ENCODE measurements around the gene TTC34.
A peak's percentile ranks its signal among the peaks of the same experiment; 100 is the strongest.
"Not testable (repeated sequence)": the region's sequence is repeated elsewhere in the genome, so short reads cannot be mapped to it uniquely, and the experiment has no call there.

The TTC34 gene

DNA sequence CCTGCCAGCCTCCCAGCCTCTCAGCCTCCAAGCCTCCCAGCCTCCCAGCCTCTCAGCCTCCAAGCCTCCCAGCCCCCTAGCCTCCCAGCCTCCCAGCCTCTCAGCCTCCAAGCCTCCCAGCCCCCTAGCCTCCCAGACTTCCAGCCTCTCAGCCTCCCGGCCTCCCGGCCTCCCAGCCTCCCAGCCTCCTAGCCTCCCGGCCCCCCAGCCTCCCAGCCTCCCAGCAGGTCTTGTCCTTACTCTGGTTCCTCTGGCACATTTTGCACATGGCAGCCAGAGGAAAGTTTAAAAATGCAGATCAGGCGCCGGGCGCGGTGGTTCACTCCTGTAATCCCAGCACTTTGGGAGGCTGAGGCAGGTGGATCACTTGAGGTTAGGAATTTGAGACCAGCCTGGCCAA, 2.5 kb downstream of the TTC34 start:
- DNase-seq (ENCODE audit: low spot score) = not testable (repeated sequence)

DNA sequence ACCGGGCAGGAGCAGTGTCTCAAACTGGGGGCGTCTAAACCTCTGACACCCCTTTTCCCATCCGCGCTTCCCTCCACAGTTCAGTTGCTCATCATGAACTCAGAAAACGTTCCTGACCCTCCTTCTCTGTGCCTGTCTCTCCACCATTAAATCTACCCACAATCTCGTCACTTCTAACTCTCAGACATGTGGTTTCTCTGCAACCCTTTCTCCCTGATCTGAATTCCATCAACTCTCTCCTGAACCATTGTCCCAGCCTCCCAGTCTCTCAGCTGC, 3.8 kb downstream of the TTC34 start:
- DNase-seq (ENCODE audit: low spot score) = no peak

DNA sequence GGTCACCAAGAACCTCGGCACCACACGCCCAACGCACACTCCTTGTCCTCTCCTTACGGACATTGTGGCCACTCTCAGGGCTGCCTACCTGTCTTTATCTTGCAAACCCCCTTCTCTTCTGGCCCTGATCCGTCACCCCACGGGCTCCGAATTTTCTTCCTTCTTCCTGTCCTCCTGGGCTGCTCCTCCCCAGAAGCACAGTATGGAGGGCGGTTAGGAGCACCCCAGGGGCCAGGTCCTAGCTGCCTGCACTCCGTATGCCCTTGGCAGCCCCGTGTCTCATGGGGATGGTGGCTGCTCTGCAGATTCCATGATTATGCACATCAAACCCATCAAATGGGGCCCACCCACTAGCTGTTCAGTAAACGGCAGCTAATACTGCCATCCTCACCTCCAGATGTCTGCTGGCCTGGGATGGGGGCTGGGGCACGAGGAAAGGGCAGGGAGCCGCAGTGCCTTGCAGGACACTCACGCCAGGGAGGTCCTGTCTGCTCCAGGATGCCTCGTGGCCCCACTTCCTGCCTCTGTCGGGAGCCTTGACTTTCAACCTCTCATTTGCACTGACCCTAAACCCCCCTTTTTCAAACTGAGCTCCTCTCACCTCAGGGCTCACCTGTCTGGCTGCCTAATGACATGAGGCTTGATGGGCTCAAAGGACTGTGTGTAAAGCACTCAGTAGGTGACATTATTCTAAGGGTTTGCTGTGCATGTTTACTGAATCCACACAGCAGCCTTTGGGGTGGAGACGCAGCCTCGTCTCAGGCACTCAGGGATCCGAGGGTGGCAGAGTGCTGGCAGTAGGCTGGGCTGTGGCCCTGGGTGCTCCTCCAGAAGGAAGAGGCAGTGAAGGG, 4.4 kb downstream of the TTC34 start:
- no peak for DNase-seq (ENCODE audit: low spot score)

DNA sequence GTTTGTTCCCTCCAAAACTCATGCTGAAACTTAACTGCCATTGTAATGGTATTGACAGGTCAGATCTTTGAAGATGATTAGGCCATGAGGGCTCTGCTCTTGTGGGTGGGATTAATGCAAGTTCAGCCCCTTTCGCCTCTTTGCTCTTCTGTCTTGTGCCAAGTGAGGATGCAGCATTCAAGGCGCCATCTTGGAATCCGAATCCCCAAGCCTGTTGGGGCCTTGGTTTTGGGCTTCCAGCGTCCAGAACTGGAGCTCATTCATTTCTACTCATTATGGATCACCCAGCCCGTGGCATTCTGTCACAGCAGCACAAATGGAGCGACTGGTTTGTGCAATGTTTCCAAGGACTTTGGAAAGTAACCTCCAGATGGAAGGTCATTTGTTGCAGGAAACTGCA, 5.6 kb downstream of the TTC34 start:
- DNase-seq (ENCODE audit: low spot score) = no peak

DNA sequence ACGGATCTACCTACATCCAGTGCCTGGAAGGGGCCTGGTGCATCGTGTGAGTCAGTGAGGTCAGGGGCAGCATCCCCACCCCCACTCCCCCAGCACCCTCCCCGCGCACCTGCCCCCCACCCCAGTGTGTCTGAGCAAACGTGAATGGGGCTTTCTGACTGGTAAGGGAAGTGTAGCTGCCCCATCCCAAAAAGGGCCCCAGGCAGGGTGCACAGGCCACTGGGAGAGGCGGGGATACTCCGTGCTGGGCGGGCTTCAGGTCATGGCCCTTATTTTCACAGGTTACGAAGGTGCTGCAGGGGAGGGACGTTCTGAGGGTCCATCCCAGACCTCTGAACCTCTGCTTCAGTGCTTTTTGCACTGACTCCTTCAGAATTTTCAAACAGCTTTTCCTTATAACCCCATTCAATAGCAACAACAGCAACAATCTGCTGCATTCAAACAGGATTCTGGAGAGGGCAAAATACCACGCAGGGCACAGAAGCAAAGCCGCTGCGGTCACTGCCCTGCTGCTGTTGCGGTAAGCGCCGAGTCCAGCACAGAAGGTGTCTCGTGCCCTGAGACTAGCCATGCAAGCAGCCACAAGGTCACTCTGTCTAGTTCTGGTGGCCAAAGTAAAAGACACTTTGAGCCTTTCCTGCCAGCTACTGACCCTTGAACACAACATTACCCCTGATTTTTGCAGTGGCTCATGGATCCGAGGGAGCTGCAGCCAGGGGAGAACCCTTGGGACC, 10.3 kb downstream of the TTC34 start:
- DNase-seq (ENCODE audit: low spot score) = no peak

DNA sequence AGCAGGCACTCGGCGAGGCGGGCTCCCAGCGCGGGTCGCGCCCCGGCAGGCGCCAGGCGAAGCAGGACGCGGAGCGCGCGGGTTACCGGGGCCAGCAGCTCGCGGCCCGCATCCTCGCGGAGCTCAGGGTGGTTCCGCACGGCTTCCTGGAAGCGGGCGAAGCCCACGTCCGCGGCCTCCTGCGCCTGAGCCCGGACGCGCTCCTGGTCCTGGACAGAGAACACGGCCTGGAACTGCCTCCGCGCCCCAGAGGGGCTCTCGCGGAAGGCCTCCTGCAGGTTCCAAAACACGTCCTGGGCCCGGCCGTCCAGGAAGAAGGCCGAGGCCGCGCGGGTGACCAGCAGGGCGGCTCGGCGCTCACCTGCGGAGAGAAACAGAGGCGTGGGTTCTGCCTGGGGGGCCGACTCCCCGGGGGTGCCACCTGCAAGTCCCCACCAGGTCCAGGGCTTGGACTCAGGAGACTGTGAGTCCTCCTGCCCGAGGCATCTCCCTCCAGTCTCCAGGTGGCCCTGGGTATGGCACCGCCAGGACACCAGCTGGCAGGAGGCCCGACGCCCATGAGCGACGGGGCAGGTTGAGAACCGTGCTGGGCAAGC, 11.4 kb downstream of the TTC34 start:
- no peak for DNase-seq (ENCODE audit: low spot score)

DNA sequence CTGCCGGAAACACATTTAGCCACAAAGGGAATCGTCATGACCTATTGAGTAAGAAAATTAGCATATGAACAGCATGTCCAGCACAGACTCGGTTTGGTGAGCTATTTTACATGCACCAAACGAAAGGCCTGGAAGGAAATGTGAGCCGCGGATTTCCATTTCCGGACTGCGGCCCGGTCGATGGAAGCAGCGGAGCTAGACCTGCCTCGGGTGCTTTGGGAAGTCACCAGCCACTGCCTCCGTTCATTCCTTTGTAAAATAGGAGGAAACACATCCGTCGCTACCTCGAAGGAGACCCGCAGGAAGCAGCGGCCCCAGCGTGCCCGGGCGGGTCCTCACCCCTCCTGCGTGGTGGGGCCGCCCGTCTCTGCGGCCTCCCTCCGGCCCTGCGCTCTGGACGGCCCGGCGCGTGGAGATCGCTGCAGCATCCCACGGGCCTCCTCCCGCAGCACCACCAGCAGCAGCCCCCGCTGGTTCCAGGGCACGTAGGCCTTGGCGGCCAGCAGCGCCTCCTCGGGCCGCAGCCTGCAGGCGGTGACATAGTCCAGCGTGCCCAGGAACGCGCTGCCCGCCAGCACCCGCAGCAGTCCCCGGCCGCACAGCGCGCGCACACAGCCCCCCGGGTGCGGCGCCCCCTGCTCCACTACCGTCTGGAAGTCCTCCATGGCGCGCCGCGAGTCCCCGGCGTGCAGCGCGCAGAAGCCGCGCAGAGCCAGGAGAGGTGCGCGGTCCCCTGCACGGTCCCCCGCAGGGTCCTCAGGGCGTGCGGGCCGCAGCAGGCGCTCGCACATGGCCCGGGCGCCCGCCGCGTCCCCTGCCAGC, 12.1 kb downstream of the TTC34 start:
- no peak for DNase-seq (ENCODE audit: low spot score)

DNA sequence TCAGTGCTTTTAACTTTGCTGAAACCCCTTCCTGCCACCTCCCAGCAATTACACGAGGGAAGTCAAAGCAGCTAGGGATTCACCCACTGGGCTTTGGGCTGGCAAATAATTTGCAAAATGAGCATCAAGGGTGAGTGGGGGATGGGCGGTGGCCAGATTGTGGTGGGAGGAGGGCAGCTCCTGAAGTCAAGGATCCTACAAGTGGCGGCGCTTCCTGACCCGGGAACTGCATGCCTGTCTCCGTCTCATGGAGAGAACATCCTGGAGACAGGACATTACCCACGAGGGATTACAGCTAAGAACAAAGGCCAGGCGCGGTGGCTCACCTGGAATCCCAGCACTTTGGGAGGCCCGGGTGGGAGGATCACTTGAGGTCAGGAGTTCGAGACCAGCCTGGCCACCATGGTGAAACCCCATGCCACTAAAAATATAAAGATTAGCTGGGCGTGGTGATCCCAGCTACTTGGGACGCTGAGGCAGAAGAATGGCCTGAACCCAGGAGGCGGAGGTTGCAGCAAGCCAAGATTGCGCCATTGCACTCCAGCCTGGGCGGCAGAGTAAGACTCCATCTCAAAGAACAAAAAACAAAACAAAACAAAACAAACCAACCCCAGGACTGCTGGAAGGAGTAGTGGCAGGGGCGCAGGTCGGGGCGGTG, 12.9 kb downstream of the TTC34 start:
- DNase-seq (ENCODE audit: low spot score) = no peak

DNA sequence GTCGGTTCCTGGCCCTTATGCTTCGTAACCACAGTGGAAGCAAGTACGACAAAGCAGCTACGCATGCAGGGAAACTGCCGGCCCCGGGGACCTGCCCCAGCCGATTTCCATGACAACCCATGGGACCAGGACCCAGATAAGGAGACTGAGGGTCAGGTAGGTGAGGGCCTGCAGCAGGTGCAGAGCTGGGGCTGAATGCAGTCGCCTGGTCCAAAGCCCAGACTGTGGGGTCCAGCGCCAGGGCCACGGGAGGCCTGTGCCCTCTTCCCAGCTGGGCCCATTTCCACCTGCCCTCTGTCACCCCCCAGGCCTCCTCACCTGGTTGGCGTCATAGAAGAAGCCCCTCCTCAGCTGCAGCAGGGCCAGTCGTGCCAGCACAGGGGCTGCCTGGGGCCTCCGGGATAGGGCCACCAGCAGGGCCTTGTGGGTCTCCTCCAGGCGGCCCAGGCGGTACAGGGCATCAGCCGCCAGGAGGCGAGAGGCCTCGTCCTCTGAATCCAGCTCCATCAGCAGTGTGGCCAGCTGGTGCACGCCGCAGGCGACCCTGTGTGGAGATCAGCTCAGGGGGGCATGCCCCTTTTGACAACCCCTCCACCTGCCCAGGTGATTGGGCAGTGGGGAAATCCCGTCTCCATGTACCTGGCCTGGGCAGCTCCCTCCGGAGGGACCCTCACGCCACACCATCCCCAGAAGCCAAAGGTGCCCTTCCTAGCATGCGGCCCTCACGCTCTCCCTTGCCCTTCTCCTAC, 14.2 kb downstream of the TTC34 start:
- DNase-seq (ENCODE audit: low spot score) = no peak

DNA sequence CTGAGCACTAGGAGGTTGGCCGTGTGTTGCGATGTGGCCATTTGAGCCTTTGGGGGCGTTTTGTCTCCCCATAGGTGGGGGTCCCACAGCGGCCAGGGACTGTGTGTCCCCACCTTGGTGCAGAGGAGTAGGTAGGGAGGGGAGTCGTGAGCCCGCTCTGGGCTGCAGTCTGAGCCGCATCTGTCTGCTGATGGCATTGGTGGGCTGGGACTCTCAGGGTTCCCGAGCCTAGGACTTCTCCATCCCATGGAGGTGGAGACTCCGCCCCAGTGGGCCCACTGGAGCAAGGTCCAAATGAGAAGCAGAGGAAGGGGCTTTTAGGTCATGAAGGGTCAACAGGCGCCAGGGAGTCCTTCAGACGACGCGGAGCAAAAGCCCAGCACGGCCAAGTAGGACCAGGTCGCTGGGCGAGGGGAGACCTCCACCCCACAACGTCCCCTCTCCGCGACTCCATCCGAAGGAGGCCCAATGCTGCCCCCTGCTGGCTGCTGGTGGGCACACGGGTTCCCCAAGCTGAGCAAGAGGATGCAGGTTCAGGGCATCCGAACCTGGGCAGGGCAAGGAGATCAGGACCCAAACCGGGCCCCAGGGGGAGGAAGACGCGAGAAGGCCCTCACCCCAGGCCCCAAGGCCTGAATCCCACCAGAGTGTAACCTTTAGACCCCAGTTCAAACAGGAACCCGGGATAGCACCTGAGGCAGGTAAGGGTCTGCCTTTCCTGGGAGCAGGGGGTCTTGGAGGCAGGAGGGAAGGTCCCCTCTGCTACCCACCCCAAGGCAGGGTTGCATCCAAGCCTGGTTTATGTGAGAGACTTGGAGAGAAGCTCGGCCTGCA, 14.9 kb downstream of the TTC34 start:
- DNase-seq (ENCODE audit: low spot score) = peak; percentile 74

DNA sequence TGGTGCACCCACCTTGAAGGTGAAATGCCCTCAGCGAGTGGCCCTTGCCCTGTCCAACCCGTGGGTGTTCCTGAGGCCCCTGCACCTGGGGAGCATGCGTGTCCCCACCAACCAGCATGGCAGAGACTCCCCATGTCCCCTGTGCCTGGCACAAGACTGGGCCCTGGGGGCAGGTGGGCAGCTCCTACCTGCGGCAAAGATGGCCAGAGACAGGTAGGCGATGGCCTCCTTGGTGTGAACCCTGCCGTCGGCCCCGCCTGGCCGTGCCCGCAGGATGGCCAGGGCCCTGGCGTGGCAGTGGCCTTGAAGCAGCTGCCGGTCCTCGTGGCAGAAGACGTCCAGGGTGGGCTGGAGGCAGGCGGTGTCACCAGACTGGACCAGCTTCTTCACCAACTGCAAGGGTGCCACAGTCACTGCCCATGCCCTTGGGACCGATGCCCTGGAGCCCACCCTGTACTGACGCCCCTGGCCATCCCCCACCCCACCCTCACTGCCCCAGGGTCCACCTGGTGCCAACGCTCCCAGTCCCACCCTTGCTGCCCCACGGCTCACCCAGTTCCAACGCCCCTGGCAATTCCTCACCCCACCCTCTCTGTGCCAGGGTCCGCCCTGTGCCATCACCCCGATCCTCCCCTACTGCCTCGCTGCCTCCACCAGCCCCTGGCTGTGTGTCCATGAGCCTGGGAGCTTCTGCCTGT, 15.7 kb downstream of the TTC34 start:
- DNase-seq (ENCODE audit: low spot score) = no peak

DNA sequence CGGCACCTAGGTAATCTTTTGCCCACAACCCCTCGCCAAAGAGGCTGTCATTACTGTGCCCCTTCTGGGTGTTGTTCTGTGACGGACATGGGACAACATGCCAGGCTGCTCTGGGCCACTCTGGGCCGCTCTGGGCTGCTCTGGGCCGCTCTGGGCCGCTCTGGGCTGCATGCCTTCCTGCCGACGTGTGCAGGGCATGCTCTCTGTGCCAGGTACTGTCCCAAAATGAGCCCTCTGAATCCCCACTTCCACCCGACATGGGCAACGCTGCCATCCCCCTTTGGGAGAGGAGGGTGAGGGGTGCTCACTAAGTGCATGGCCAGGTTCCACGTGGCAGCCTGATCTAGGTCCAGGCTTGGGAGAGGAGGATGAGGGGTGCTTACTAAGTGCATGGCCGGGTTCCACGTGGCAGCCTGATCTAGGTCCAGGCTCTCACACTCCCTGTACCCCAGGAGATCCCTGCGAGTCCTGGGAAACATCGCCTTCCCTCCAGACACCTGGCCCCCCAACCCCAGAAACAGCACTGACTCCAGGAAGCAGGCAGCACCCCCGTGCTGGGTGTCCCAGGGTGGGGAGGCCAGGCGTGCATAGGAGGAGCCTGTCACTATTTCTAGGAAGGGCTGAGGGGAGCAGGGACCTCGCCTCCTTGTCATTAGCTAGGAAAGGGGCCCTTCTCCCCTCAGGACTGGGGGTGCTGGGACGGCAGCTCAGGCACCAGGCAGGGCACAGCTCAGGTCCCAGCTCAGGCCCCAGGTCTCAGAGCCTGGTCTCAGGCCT, 16.5 kb downstream of the TTC34 start:
- no peak for DNase-seq (ENCODE audit: low spot score)

DNA sequence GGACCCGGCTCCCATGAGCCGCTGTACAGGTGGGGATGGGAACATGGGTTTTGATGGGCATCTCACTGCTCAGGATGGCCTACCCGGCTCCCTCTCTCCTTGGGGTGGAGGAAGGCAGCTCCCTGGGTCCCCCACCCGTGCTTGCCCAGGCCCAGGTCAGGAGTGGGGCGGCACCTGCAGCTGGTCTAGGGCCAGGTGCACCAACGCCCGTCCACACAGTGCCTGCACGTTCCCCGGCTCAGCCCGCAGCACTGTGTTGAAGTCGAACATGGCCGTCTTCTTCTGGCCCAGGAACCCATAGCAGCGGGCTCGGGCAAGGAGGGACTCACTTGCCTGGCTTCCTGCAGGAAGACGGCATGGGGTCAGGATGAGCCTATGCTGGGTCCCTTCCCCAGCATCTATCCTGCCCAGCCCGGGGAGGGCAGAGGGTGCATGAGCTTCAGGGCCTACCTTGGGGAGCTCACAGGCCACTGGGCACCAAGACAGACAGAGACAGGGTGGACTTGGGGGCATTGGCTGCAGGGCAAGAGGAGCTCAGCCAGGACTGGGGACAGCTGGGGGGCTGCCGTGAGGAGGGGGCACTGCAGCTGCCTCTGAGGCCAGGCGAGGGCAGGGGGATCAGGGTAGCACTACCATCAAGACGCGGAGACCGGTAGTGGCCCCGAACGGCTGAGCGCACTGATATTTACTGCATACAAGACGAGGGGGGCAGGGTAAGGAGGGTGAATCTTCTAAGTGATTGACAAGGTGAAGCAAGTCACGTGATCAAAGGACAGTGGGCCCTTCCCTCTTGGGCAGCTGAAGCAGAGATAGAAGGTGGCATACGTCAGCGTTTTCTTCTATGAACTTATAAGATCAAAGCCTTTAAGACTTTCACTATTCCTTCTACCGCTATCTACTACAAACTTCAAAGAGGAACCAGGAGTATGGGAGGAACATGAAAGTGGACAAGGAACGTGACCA, 17.8 kb downstream of the TTC34 start:
- DNase-seq (ENCODE audit: low spot score) = no peak

DNA sequence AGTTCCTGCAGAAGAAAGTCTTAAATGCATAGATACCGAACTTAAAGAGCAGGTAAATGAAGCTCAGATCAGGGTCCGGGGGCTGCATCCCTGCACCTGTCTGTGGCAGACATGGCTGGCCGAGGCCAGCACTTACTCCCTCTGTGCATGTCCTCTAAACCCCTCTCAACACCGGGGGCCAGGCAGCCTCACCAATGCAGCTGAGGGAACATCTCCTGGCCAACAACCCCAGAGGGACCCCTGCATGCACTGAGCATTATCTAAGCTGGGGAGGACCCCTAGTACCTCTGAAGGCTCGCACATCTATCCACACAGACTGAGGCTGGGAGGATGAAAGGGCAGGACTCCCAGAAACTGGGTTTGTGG, 18.4 kb downstream of the TTC34 start:
- no peak for DNase-seq (ENCODE audit: low spot score)

DNA sequence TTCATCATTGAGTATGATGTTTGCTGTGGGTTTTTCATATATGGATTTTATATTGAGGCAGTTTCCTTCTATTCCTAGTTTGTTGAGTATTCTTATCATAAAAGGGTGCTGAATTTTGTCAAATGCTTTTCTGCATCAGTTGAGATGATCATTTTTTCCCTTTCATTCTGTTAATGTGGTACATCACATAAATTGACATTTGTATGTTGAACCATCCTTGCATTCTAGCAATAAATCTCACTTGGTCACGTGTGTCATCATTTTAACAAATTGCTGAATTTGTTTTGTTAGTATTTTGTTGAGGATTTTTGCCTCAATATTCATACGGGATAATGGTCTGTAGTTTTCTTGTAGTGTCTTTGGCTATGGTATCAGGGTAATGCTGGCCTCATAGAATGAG, 19.9 kb downstream of the TTC34 start:
- no peak for DNase-seq (ENCODE audit: low spot score)

DNA sequence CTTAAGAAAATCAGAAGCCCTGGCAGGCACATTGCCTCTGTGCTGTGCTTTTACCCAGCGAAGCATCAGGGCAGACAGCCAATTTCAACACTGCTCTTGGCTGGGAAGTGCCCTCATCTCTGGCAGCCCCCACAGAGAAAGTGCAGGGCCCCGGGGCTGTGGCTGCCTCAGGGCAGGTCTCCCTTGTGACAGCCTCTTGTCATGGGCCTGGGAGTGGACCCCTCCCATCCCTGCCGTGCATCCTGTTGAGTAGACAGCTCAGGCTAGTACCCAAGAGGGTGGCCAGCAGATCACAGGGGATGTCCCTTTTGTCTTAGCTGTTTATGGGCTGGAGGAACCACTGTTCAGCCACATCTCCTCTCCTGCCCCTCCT, 23.3 kb downstream of the TTC34 start:
- DNase-seq (ENCODE audit: low spot score) = no peak

DNA sequence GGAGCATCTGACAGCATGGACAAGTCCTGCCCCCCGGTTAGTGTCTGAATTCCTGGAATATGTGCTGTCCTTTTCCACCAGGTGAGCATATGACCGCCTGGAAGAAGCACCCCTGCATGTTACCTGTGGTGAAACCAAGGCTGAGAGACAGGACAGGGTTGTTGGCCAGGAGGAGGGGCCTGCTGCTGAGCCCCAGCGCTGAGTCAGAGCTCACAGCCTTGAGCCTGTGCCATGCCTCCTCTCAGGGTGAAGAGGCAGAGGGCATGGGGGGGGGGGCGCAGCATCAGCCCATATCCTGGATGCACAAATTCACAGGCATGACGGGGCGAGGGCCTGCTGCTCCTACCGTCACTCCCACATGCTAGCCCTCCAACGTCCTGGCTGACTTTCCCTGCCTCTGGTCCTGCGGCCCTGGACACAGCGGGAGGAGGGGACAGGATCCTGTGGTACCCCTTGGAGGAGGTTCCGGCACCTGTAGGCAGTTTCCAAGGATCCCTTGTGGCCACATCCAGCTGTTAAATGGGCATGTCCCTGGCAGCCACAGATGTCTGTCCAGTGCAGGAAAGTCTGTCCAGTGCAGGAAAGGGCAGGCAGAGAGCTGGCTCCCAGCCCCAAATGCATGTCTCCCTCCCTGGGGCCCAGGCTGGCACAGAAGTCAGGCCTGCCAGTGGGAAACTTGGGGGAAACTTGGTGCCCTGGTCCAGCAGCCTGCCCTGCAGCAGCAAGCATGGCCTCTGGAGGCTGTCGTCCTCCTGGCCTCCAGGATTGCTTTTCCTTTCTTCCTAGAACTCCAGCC, 23.9 kb downstream of the TTC34 start:
- no peak for DNase-seq (ENCODE audit: low spot score)
